ENCODE measurements around the gene SGIP1. TPM values are rescaled to one million over a fixed set of nuclear protein-coding genes. Genes with fewer than 3 reads are reported as not detected.

Gene SGIP1
- total RNA-seq, 4 donors from 2014 or later: 1.9 to 8.8 (median 4.8) TPM

- TF ChIP-seq CTCF (IDR thresholded peaks at IDR 0.05): no peak
- DNase-seq (ENCODE audit: low spot score): no peak
- no peak for ATAC-seq (ENCODE audit: low FRiP score)
Measured at GRCh38 chr1:66770240-66770639, 236.3 kb downstream of the SGIP1 start.

- ATAC-seq (ENCODE audit: low FRiP score) (no peak), DNase-seq (ENCODE audit: low spot score) (no peak)
- TF ChIP-seq CTCF (IDR thresholded peaks at IDR 0.05): no peak
Measured at GRCh38 chr1:66770694-66771093, 236.7 kb downstream of the SGIP1 start.

GRCh38 chr1:66773227-66773626 is 239.3 kb downstream of the SGIP1 start:
- TF ChIP-seq CTCF (IDR thresholded peaks at IDR 0.05): no peak
- ATAC-seq (ENCODE audit: low FRiP score) (no peak), DNase-seq (ENCODE audit: low spot score) (no peak)

- no peak for TF ChIP-seq CTCF (IDR thresholded peaks at IDR 0.05)
- ATAC-seq (ENCODE audit: low FRiP score): no peak
- no peak for DNase-seq (ENCODE audit: low spot score)
Measured at GRCh38 chr1:66774438-66774837, 240.5 kb downstream of the SGIP1 start.

- ATAC-seq (ENCODE audit: low FRiP score): no peak
- no peak for DNase-seq (ENCODE audit: low spot score)
- TF ChIP-seq CTCF (IDR thresholded peaks at IDR 0.05): no peak
Measured at GRCh38 chr1:66775646-66776045, 241.7 kb downstream of the SGIP1 start.

- no peak for ATAC-seq (ENCODE audit: low FRiP score)
- no peak for DNase-seq (ENCODE audit: low spot score)
- no peak for TF ChIP-seq CTCF (IDR thresholded peaks at IDR 0.05)
Measured at GRCh38 chr1:66777831-66778230, 243.9 kb downstream of the SGIP1 start.

GRCh38 chr1:66778266-66778665 is 244.3 kb downstream of the SGIP1 start:
- TF ChIP-seq CTCF (IDR thresholded peaks at IDR 0.05): no peak
- DNase-seq (ENCODE audit: low spot score) (no peak), ATAC-seq (ENCODE audit: low FRiP score) (no peak)
